Hepatocyte (in vitro differentiated cells): ENCODE data around the gene CENPT. TPM values are rescaled to one million over a fixed set of nuclear protein-coding genes. Genes with fewer than 3 reads are reported as not detected.

Source experiments
- DNase-seq: peaks from one replicate; pipeline ENCODE4 v3.0.0-alpha.2; 2016; ENCODE audit warnings: low spot score
- H2AFZ ChIP-seq: fragments of 200-600 bp; sonication (generic); 2 replicates; pipeline ENCODE4 v1.6.0; 2016; ENCODE audit warnings: antibody characterized with exemption, mild to moderate bottlenecking
- H3K27ac ChIP-seq: fragments of 200-600 bp; sonication (generic); 2 replicates; pipeline ENCODE4 v1.5.1; 2016; ENCODE audit warnings: mild to moderate bottlenecking
- H3K27me3 ChIP-seq: fragments of 200-600 bp; sonication (generic); 2 replicates; pipeline ENCODE4 v1.6.1; 2016
- H3K36me3 ChIP-seq: fragments of 200-600 bp; sonication (generic); replicated peaks from 2 replicates; pipeline ENCODE4 v1.5.1; 2016; ENCODE audit warnings: low read depth; ENCODE audit not compliant: insufficient read depth
- H3K4me1 ChIP-seq: fragments of 200-600 bp; sonication (generic); 2 replicates; pipeline ENCODE4 v1.5.1; 2016; ENCODE audit warnings: mild to moderate bottlenecking, moderate library complexity; ENCODE audit not compliant: insufficient read depth
- H3K4me2 ChIP-seq: fragments of 200-600 bp; sonication (generic); 2 replicates; pipeline ENCODE4 v1.6.0; 2016
- H3K4me3 ChIP-seq: fragments of 200-600 bp; sonication (generic); 2 replicates; pipeline ENCODE4 v1.5.1; 2016; ENCODE audit warnings: mild to moderate bottlenecking
- H3K79me2 ChIP-seq: fragments of 200-600 bp; sonication (generic); 2 replicates; pipeline ENCODE4 v1.6.0; 2017; ENCODE audit warnings: mild to moderate bottlenecking
- H3K9me2 ChIP-seq: fragments of 200-600 bp; sonication (generic); replicated peaks from 2 replicates; pipeline ENCODE4 v1.6.0; 2017; ENCODE audit warnings: mild to moderate bottlenecking; ENCODE audit not compliant: insufficient read depth
- H3K9me3 ChIP-seq: fragments of 200-600 bp; sonication (generic); 2 replicates; pipeline ENCODE4 v1.5.1; 2016; ENCODE audit warnings: low read depth, mild to moderate bottlenecking
- H4K20me1 ChIP-seq: fragments of 200-600 bp; sonication (generic); 2 replicates; pipeline ENCODE4 v1.6.0; 2016; ENCODE audit warnings: mild to moderate bottlenecking; ENCODE audit not compliant: insufficient read depth, poor library complexity, severe bottlenecking
- CTCF ChIP-seq: fragments of 200-600 bp; sonication (generic); IDR thresholded peaks from 2 replicates; pipeline ENCODE4 v1.5.1; 2016; ENCODE audit warnings: antibody characterized with exemption, mild to moderate bottlenecking; ENCODE audit not compliant: poor library complexity
- EZH2 ChIP-seq: fragments of 200-600 bp; sonication (generic); IDR thresholded peaks from 2 replicates; pipeline ENCODE4 v1.6.1; 2016; ENCODE audit warnings: antibody characterized with exemption, mild to moderate bottlenecking, borderline replicate concordance
- EZH2phosphoT487 ChIP-seq: fragments of 200-600 bp; sonication (generic); IDR thresholded peaks from one replicate; pipeline ENCODE4 v1.6.1; 2018; ENCODE audit warnings: antibody characterized with exemption, mild to moderate bottlenecking, low read depth, moderate library complexity; ENCODE audit not compliant: unreplicated experiment, severe bottlenecking
- WGBS: methylation state at CpG from one replicate; pipeline ENCODE4 v1.1.6; 2016; ENCODE audit warnings: low lambda C conversion rate; ENCODE audit errors: missing lambda C conversion rate; 5-methylcytosine and 5-hydroxymethylcytosine counted together
- polyA plus RNA-seq: library from polyadenylated mRNA; unstranded; fragments of >200 nt; fragmentation: Nextera tagmentation; extraction: Ambion mirVana; gene quantifications from 2 replicates; pipeline ENCODE4 v1.2.1, GENCODE V29; 2016
- total RNA-seq: library from RNA; depleted of rRNA; stranded (reverse); fragments of >200 nt; gene quantifications from 2 replicates; pipeline ENCODE4 v1.2.3, GENCODE V29; 2014

CENPT gene
- total and polyA plus RNA-seq, 2 experiments from 2014 or later: 38.1 to 84.0 TPM

- Histone ChIP-seq H3K4me3 (no peak overlapping the region), H3K36me3 (no peaks in the 10 kb centered on the region), H3K4me2 (no peak overlapping the region), H3K79me2 (peaks cover 13% of the 10 kb centered on the region), H3K9me3 (no peaks in the 10 kb centered on the region), H2AFZ (no peak overlapping the region), H3K9me2 (no peaks in the 10 kb centered on the region), H4K20me1 (no peaks in the 10 kb centered on the region), H3K27ac (no peak overlapping the region), H3K4me1 (peaks cover 3% of the 10 kb centered on the region), H3K27me3 (no peaks in the 10 kb centered on the region)
- 97% methylated on average over 13 of the region's 13 CpGs for WGBS
- TF ChIP-seq EZH2 (no peak), EZH2phosphoT487 (no peak), CTCF (no peak)
- DNase-seq: no peak
These were observed 33.1 kb upstream of the CENPT start for GRCh38 chr16:67880584-67880983.

- H3K27ac ChIP-seq: no peak overlapping the region
- no peak overlapping the region for H2AFZ ChIP-seq
- no peak for DNase-seq
- peaks cover 3% of the 10 kb centered on the region for H3K4me1 ChIP-seq
- no peak overlapping the region for H3K4me3 ChIP-seq
- H3K36me3 ChIP-seq: no peaks in the 10 kb centered on the region
- no peaks in the 10 kb centered on the region for H3K9me3 ChIP-seq
- no peak overlapping the region for H3K4me2 ChIP-seq
- no peaks in the 10 kb centered on the region for H3K27me3 ChIP-seq
- H4K20me1 ChIP-seq: peaks cover 4% of the 10 kb centered on the region
- TF ChIP-seq EZH2 (no peak), CTCF (no peak), EZH2phosphoT487 (no peak)
- H3K79me2 ChIP-seq: peaks cover 20% of the 10 kb centered on the region
- no peaks in the 10 kb centered on the region for H3K9me2 ChIP-seq
- 91% methylated on average over 5 of the region's 5 CpGs for WGBS
These were observed 32.4 kb upstream of the CENPT start for GRCh38 chr16:67879936-67880335.

DNA sequence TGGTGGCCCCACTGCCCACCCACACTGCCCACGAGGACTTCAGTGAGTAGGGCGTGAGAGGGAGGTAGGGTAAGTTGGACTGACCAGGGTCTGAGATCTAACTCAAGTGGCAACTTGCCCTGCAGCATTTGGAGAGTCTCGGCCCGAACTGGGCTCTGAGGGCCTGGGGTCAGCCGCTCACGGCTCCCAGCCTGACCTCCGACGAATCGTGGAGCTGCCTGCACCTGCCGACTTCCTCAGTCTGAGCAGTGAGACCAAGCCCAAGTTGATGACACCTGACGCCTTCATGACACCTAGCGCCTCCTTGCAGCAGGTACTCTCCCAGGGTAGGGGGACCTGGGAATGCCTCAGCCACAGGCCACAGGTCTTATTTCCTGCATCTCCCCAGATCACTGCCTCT lies 32.0 kb upstream of the CENPT start:
- no peaks in the 10 kb centered on the region for H3K36me3 ChIP-seq
- H2AFZ ChIP-seq: no peak overlapping the region
- WGBS: 95% methylated on average over 12 of the region's 12 CpGs
- H4K20me1 ChIP-seq: peaks cover 9% of the 10 kb centered on the region
- no peak overlapping the region for H3K4me2 ChIP-seq
- peaks cover 8% of the 10 kb centered on the region for H3K4me1 ChIP-seq
- no peaks in the 10 kb centered on the region for H3K9me3 ChIP-seq
- H3K9me2 ChIP-seq: no peaks in the 10 kb centered on the region
- H3K4me3 ChIP-seq: no peak overlapping the region
- DNase-seq: no peak
- H3K27ac ChIP-seq: no peak overlapping the region
- peaks cover 25% of the 10 kb centered on the region for H3K79me2 ChIP-seq
- TF ChIP-seq EZH2phosphoT487 (no peak), CTCF (no peak), EZH2 (no peak)
- H3K27me3 ChIP-seq: no peaks in the 10 kb centered on the region

DNA sequence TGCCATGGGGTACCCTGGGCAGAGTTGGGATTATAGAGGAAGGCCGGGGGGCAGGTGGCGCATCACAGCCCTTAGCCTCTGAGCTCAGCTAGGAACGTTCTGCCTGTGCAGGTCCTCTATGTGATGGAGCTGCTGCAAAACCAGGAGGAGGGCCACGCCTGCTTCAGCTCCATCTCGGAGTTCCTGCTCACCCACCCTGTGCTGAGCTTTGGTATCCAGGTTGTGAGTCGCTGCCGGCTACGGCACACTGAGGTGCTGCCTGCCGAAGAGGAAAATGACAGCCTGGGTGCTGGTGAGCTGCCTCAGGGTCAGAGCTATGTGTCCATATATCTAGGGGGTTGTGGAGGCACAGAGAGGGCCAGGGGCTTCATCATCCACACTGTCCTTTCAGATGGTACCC lies 31.4 kb upstream of the CENPT start:
- H3K4me1 ChIP-seq: peaks cover 13% of the 10 kb centered on the region
- DNase-seq: no peak
- no peaks in the 10 kb centered on the region for H3K9me3 ChIP-seq
- no peaks in the 10 kb centered on the region for H3K9me2 ChIP-seq
- H4K20me1 ChIP-seq: peaks cover 14% of the 10 kb centered on the region
- 97% methylated on average over 9 of the region's 9 CpGs for WGBS
- no peaks in the 10 kb centered on the region for H3K27me3 ChIP-seq
- H2AFZ ChIP-seq: no peak overlapping the region
- TF ChIP-seq CTCF (no peak), EZH2phosphoT487 (no peak), EZH2 (no peak)
- H3K36me3 ChIP-seq: no peaks in the 10 kb centered on the region
- no peak overlapping the region for H3K27ac ChIP-seq
- no peak overlapping the region for H3K4me3 ChIP-seq
- H3K79me2 ChIP-seq: peaks cover 31% of the 10 kb centered on the region
- H3K4me2 ChIP-seq: no peak overlapping the region
